Ovary (tissue), 3 donors: ENCODE measurements around the gene OR2AT4.

Experiments used
- CTCF ChIP-seq, 3 donors: fragments of 450-650 bp in 2 of 3; fragments of 200-600 bp in 1 of 3; IDR thresholded peaks; one replicate each; pipeline versions ENCODE4 v1.5.1 to v1.8.0; 2016 to 2022; ENCODE audit warnings: antibody characterized with exemption in 3 of 3, mild to moderate bottlenecking in 1 of 3
- EP300 ChIP-seq: sonication (generic); formaldehyde crosslinking; IDR thresholded peaks from one replicate; pipeline ENCODE4 v1.6.1; 2017; ENCODE audit warnings: antibody characterized with exemption
- POLR2A ChIP-seq: fragments of 450-650 bp; IDR thresholded peaks from one replicate; pipeline ENCODE4 v1.6.1; 2017; ENCODE audit warnings: antibody characterized with exemption, mild to moderate bottlenecking, moderate library complexity
- donor health status: DM: no; HTN: no; CAD: no.

- no peak for TF ChIP-seq POLR2A
- TF ChIP-seq CTCF (IDR thresholded peaks at IDR 0.05) = no peak
- no peak for TF ChIP-seq EP300
These were observed 23.1 kb downstream of the OR2AT4 start for GRCh38 chr11:75073459-75074190.
